ENCODE results near the gene CAMK2B.

DNA sequence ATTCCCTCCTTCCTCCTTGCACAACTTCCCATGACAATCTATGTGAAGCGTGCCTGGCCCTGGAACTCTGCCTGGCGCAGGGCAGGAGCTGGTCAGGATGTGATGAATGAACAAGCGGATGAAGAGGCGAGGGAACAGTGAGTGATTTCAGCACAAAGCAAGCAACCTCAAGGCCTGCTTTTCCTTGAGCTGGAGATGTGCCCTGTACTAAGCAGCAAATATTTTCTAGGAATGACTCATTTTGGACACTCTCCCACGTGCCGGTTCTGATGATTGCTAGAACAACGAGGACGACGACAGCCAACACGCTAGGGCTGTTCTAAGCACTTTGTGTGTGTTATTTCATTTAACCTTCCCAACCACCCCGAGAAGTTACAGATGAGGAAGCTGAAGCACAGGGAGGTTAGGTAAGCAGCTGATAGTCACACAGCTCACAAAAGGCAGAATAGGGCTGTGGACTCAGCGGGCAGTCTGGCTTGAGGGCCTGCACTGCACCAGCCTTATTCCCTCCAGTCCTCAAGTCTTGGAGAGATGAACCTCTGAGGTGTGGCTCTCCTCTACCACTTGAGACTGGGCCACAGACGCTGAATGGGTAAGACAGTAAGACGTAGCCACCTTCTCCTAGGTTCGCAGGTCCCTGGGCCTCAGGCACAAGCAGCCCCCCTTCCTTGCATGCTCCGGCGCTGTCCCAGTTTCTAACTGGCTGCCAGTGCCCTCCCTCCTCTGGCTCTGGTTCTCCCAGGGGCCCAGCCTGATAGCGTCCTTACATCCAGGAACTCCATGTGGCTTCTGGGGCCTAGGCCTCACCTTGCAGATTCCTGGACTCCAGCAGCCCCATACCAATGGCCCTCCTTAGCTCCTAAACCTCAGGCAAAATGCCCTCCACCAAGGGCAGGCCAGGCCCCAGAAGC, 65.6 kb downstream of the CAMK2B start:
- TF ChIP-seq CTCF (IDR thresholded peaks at IDR 0.05 in 4 of 5, conservative IDR thresholded peaks at IDR 0.05 in 1 of 5) (no peak), POLR2A (IDR thresholded peaks at IDR 0.05) (no peak)

All from gastrocnemius medialis (tissue), 4 donors.